ENCODE measurements around the gene TBC1D2.

TBC1D2 gene

DNA sequence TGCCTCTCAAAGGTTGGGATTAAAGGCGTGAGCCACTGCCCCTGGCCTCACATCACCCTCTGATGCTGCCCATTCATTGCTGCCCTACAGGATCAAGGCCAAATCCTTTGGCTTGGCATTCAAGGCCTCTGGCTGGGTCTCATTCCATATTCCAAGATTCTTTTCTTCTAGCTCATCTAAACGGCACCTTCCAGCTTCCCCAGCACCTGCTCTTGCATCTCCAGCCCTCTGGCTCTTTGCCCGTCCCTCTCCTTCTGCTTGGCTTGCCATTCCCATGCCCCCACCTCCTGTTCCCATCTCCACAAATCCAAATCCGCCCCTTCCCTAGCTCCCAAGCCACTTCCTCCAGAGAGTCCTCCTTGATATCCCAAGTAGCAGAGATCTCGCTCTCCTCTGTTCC lies 96.1 kb downstream of the TBC1D2 start:
- Mint-ChIP-seq H3K36me3 (ENCODE audit: low read depth) (no peaks in the 10 kb centered on the region), H3K27ac (peak overlapping the region; percentile 18), H3K4me3 (no peak overlapping the region), H3K4me1 (ENCODE audit: low read depth) (peaks cover 10% of the 10 kb centered on the region), H3K9me3 (no peaks in the 10 kb centered on the region), H3K27me3 (ENCODE audit: low read depth) (no peaks in the 10 kb centered on the region)
- no peak for DNase-seq (ENCODE audit: low spot score)

DNA sequence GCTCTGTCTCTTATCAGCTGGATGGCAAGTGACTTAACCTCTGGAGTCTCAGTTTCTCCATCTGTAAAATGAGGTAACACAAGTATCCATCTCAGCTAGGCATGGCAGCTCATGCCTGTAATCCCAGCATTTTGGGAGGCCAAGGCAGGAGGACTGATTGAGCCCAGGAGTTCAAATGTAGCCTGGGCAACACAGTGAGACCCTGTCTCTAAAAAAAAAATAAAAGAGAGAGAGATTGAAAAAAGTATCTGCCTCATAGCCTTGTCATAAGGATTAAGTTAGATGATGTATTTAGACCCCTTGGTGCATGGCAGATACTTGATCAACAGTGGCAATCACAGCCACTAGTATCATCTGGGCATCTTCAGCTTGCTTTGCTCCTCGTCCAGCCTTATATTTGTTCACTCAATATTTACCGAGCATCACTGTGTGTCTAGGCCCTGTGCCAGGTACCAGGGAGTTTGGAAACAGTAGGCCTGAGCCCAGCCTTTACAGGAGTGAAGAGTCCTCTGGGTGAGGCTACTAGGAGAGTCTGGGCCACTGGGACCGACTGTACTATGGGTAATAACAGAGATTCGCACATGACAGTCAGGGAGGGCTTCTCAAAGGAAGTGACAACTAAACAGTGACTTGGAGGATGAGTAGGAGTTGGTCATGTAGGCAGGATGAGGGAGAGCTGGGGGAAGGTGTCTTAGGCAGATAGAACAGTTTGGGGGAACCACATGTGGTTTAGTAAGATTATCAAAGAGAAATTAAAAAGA lies 97.2 kb downstream of the TBC1D2 start:
- Mint-ChIP-seq H3K27ac (no peak overlapping the region), H3K36me3 (ENCODE audit: low read depth) (no peaks in the 10 kb centered on the region), H3K27me3 (ENCODE audit: low read depth) (no peaks in the 10 kb centered on the region), H3K4me1 (ENCODE audit: low read depth) (peaks cover 5% of the 10 kb centered on the region), H3K9me3 (no peaks in the 10 kb centered on the region), H3K4me3 (no peak overlapping the region)
- no peak for DNase-seq (ENCODE audit: low spot score)

GRCh38 chr9:98157372-98157771 lies 98.1 kb downstream of the TBC1D2 start:
- no peak overlapping the region for H3K4me3 Mint-ChIP-seq
- H3K9me3 Mint-ChIP-seq: no peaks in the 10 kb centered on the region
- H3K27ac Mint-ChIP-seq: no peak overlapping the region
- DNase-seq (ENCODE audit: low spot score): no peak
- no peaks in the 10 kb centered on the region for H3K36me3 Mint-ChIP-seq (ENCODE audit: low read depth)
- H3K4me1 Mint-ChIP-seq (ENCODE audit: low read depth): peaks cover 5% of the 10 kb centered on the region
- H3K27me3 Mint-ChIP-seq (ENCODE audit: low read depth): no peaks in the 10 kb centered on the region

- Mint-ChIP-seq H3K4me1 (ENCODE audit: low read depth) (peaks cover 5% of the 10 kb centered on the region), H3K4me3 (no peak overlapping the region), H3K27me3 (ENCODE audit: low read depth) (no peaks in the 10 kb centered on the region), H3K27ac (no peak overlapping the region), H3K36me3 (ENCODE audit: low read depth) (no peaks in the 10 kb centered on the region), H3K9me3 (no peaks in the 10 kb centered on the region)
- no peak for DNase-seq (ENCODE audit: low spot score)
Measured at GRCh38 chr9:98154678-98155077, 100.8 kb downstream of the TBC1D2 start.

- Mint-ChIP-seq H3K36me3 (ENCODE audit: low read depth) (no peaks in the 10 kb centered on the region), H3K4me1 (ENCODE audit: low read depth) (peaks cover 1% of the 10 kb centered on the region), H3K27ac (no peak overlapping the region), H3K9me3 (no peaks in the 10 kb centered on the region), H3K4me3 (no peak overlapping the region), H3K27me3 (ENCODE audit: low read depth) (no peaks in the 10 kb centered on the region)
- DNase-seq (ENCODE audit: low spot score): no peak
Measured at GRCh38 chr9:98152526-98152925, 102.9 kb downstream of the TBC1D2 start.

DNA sequence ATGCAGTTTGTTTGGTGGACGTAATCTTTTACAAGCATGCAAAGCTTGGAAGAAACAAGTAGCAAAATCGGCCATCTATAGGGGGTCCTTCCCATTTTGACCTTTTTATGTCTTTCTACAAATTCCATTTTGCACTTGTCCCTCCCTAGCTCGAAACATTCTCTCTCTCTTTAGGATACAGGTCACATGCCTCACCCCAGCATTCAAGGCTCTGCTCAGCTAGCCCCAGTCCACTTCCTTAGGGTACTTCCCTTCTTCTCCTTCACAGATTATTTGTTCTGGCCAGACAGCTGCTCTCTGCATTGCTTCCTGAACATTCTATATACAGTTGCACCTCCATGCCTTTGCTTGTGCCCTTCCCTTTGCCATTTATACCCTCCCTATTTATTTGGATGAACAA lies 104.7 kb downstream of the TBC1D2 start:
- no peak for DNase-seq (ENCODE audit: low spot score)
- Mint-ChIP-seq H3K4me3 (no peak overlapping the region), H3K9me3 (no peaks in the 10 kb centered on the region), H3K36me3 (ENCODE audit: low read depth) (no peaks in the 10 kb centered on the region), H3K4me1 (ENCODE audit: low read depth) (peaks cover 5% of the 10 kb centered on the region), H3K27ac (no peak overlapping the region), H3K27me3 (ENCODE audit: low read depth) (no peaks in the 10 kb centered on the region)

DNA sequence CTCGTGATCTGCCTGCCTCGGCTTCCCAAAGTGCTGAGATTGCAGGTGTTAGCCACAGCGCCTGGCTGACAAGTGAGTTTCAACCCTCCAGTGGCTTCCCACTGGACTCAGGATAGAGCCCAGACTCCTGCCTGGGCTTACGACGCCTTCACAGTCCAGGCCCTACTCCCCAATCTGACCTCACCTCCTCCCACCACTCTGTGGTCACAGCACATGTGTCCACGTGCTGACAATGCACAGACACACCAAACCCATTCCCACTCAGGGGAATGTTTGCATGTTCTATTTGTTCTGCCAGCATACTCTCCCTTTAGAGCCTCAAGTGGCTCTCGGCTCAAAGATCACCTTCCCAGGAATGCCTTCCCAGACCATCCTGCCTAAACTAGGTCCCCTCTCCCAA lies 105.3 kb downstream of the TBC1D2 start:
- no peak for DNase-seq (ENCODE audit: low spot score)
- H3K4me3 Mint-ChIP-seq: no peak overlapping the region
- no peaks in the 10 kb centered on the region for H3K27me3 Mint-ChIP-seq (ENCODE audit: low read depth)
- H3K36me3 Mint-ChIP-seq (ENCODE audit: low read depth): no peaks in the 10 kb centered on the region
- no peak overlapping the region for H3K27ac Mint-ChIP-seq
- H3K4me1 Mint-ChIP-seq (ENCODE audit: low read depth): peaks cover 5% of the 10 kb centered on the region
- no peaks in the 10 kb centered on the region for H3K9me3 Mint-ChIP-seq

GRCh38 chr9:98149422-98149821 lies 106.0 kb downstream of the TBC1D2 start:
- Mint-ChIP-seq H3K27me3 (ENCODE audit: low read depth) (no peaks in the 10 kb centered on the region), H3K4me1 (ENCODE audit: low read depth) (peaks cover 5% of the 10 kb centered on the region), H3K36me3 (ENCODE audit: low read depth) (no peaks in the 10 kb centered on the region), H3K4me3 (no peak overlapping the region), H3K9me3 (no peaks in the 10 kb centered on the region), H3K27ac (no peak overlapping the region)
- DNase-seq (ENCODE audit: low spot score): no peak
